ENCODE data around the gene LTBP1.

GRCh38 chr2:33313039-33313438, 366.3 kb downstream of the LTBP1 start:
- TF ChIP-seq CTCF (optimal IDR thresholded peaks at IDR 0.05 in 1 of 3, IDR thresholded peaks at IDR 0.05 in 1 of 3, conservative IDR thresholded peaks at IDR 0.05 in 1 of 3; ENCODE audit: extremely low read depth in 1 of 3, insufficient read depth in 2 of 3, low read length in 3 of 3) (no peak), EZH2 (IDR thresholded peaks at IDR 0.05; ENCODE audit: low read length) (no peak)

All from keratinocyte (primary cell).